PC-9 (cell line): ENCODE results near the gene SIRPD. TPM values are rescaled to one million over a fixed set of nuclear protein-coding genes. Genes with fewer than 3 reads are reported as not detected.

Experiments
- BruUV-seq: library from RNA; stranded (reverse); fragments of 400-500 nt; replicated peaks from 2 replicates; lab custom pipeline; 2021; lab: Mats Ljungman, UMichigan
- CTCF ChIA-PET: fragments of 300-600 bp; sonication (Branson Sonifier 250); formaldehyde crosslinking; loops from one replicate; lab custom pipeline; 2022; ENCODE audit warnings: antibody characterized with exemption; lab: Charles Lee
- POLR2A ChIA-PET: fragments of 300-600 bp; sonication (Branson Sonifier 250); formaldehyde crosslinking; loops from one replicate; lab custom pipeline; 2022; ENCODE audit warnings: antibody characterized with exemption; ENCODE audit not compliant: unreplicated experiment; lab: Charles Lee
- DNase-seq, 2 experiments: peaks; one replicate each; pipeline versions ENCODE4 v3.0.0 to v3.0.0-alpha.2; 2015 to 2022; ENCODE audit warnings: mixed read lengths in 1 of 2
- H2AFZ ChIP-seq: fragments of 200-600 bp; sonication (generic); 2 replicates; pipeline ENCODE4 v1.8.1; 2017; ENCODE audit warnings: antibody characterized with exemption
- H3F3A ChIP-seq: fragments of 200-600 bp; sonication (generic); 2 replicates; pipeline ENCODE4 v1.8.1; 2017; ENCODE audit warnings: antibody characterized with exemption, mild to moderate bottlenecking, low read depth; ENCODE audit not compliant: insufficient read depth
- H3K27ac ChIP-seq: fragments of 200-600 bp; sonication (generic); 2 replicates; pipeline ENCODE4 v1.6.1; 2016; ENCODE audit warnings: mixed run types
- H3K27me3 ChIP-seq: fragments of 200-600 bp; sonication (generic); 2 replicates; pipeline ENCODE4 v1.6.1; 2016; ENCODE audit warnings: low read depth, mixed run types; ENCODE audit not compliant: insufficient read depth
- H3K36me3 ChIP-seq: fragments of 200-600 bp; sonication (generic); 2 replicates; pipeline ENCODE4 v1.6.1; 2016; ENCODE audit warnings: low read depth, mixed run types
- H3K4me1 ChIP-seq: fragments of 200-600 bp; sonication (generic); replicated peaks from 2 replicates; pipeline ENCODE4 v1.6.1; 2016; ENCODE audit warnings: mixed run types; ENCODE audit not compliant: insufficient read depth
- H3K4me2 ChIP-seq: fragments of 200-600 bp; sonication (generic); 2 replicates; pipeline ENCODE4 v1.6.1; 2017; ENCODE audit warnings: mixed run types
- H3K4me3 ChIP-seq: fragments of 200-600 bp; sonication (generic); 2 replicates; pipeline ENCODE4 v1.6.1; 2016; ENCODE audit warnings: mixed run types
- H3K79me2 ChIP-seq: fragments of 200-600 bp; sonication (generic); 2 replicates; pipeline ENCODE4 v1.6.1; 2017; ENCODE audit warnings: low read depth, mixed run types
- H3K9me2 ChIP-seq: fragments of 200-600 bp; sonication (generic); 2 replicates; pipeline ENCODE4 v1.8.1; 2017; ENCODE audit warnings: mild to moderate bottlenecking; ENCODE audit not compliant: insufficient read depth
- H3K9me3 ChIP-seq: fragments of 200-600 bp; sonication (generic); 2 replicates; pipeline ENCODE4 v1.8.1; 2016; ENCODE audit warnings: low read depth; ENCODE audit not compliant: insufficient read depth
- H4K20me1 ChIP-seq: fragments of 200-600 bp; sonication (generic); 2 replicates; pipeline ENCODE4 v1.8.1; 2017; ENCODE audit not compliant: insufficient read depth
- EZH2 ChIP-seq: fragments of 200-600 bp; sonication (generic); IDR thresholded peaks from 2 replicates; pipeline ENCODE4 v1.8.0; 2017; ENCODE audit warnings: antibody characterized with exemption, low read depth
- intact Hi-C: fragments of 100-400 bp; cut with micrococcal nuclease; formaldehyde crosslinking; loops from one replicate; pipeline ENCODE4 v1.10.0; 2022; ENCODE audit not compliant: unreplicated experiment
- total RNA-seq: library from RNA; stranded (reverse); gene quantifications from 2 replicates; pipeline ENCODE4 v1.2.3, GENCODE V29; 2021
- TF ChIP-seq, protein P1 (sequence below): fragments of 200-600 bp; sonication (generic); conservative IDR thresholded peaks from 2 replicates; pipeline ENCODE4 v1.6.1; 2017; ENCODE audit warnings: mixed run types, antibody characterized with exemption, mild to moderate bottlenecking, moderate library complexity

The SIRPD gene
- total RNA-seq, 1 experiment from 2014 or later, result 0.37 TPM

DNA sequence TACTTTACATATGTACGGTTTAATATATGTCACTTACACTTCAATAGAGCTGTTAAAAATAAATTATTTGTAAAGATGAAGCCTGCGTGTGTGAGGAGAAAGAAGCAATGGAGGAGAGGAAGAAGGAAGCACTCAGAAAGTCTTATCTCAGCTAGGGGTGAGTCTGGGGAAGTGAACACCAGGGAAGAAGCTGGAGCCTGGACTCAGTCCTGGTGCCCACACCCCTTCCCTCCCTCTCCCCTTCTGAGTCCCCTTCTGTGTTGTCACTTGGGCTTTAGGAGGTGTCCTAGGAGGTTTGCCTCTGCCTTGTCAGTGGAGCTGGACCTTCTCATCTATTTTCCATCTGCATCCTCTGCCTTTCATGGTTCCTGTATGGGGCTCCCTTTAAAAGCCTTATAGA lies 68.2 kb downstream of the SIRPD start:
- H3K27me3 ChIP-seq, result no peaks in the 10 kb centered on the region
- H2AFZ ChIP-seq, result peak overlapping the region; percentile 69; the same call in 1 of the 2 replicates
- no peak for TF ChIP-seq EZH2
- TF ChIP-seq, protein P1, sequence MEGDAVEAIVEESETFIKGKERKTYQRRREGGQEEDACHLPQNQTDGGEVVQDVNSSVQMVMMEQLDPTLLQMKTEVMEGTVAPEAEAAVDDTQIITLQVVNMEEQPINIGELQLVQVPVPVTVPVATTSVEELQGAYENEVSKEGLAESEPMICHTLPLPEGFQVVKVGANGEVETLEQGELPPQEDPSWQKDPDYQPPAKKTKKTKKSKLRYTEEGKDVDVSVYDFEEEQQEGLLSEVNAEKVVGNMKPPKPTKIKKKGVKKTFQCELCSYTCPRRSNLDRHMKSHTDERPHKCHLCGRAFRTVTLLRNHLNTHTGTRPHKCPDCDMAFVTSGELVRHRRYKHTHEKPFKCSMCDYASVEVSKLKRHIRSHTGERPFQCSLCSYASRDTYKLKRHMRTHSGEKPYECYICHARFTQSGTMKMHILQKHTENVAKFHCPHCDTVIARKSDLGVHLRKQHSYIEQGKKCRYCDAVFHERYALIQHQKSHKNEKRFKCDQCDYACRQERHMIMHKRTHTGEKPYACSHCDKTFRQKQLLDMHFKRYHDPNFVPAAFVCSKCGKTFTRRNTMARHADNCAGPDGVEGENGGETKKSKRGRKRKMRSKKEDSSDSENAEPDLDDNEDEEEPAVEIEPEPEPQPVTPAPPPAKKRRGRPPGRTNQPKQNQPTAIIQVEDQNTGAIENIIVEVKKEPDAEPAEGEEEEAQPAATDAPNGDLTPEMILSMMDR, result no peak
- TSS peak; percentile 97 for BruUV-seq
- H3K27ac ChIP-seq, result peak overlapping the region; percentile 97
- ChIA-PET CTCF (interaction anchor here (1.6 kb wide), 1 partner anchor 15 kb away, joined by 6 read pairs; no protein-coding TSS in a partner anchor), POLR2A (interaction anchor here (0.6 to 1.0 kb wide), 4 partner anchors 10 to 982 kb away, joined by 3 to 5 read pairs (median 4); no protein-coding TSS in a partner anchor)
- intact Hi-C loops, result loop anchor here (1.0 kb wide), 2 partner anchors 10 to 11 kb away; no protein-coding TSS in a partner anchor
- no peak for DNase-seq
- H3K9me3 ChIP-seq, result peaks cover 13% of the 10 kb centered on the region
- peak overlapping the region; percentile 78 for H3K4me2 ChIP-seq
- no peaks in the 10 kb centered on the region for H3K9me2 ChIP-seq
- H3K4me1 ChIP-seq, result peaks cover 59% of the 10 kb centered on the region
- peak overlapping the region; percentile 32 for H3K4me3 ChIP-seq
- no peaks in the 10 kb centered on the region for H3K36me3 ChIP-seq
- H4K20me1 ChIP-seq, result no peaks in the 10 kb centered on the region
- H3K79me2 ChIP-seq, result no peaks in the 10 kb centered on the region
- H3F3A ChIP-seq, result peaks cover 59% of the 10 kb centered on the region

DNA sequence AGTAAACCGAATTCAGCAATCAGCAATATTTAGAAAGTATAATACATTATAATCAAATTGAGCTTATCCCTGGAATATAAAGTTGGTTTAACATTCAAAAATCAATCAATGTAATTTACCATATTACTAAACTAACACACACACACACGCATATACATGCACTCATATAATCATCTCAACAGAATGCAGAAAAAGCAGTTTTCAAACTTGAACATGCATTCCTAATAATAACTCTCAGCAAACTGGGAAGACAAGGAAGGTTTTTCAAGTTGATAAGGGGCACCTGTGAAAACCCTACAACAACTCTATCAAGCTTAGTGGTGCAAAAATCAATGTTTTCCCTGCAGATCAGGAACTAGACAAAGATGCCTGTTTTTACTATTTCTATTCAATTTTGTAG lies 70.9 kb downstream of the SIRPD start:
- Histone ChIP-seq H3K9me2 (no peaks in the 10 kb centered on the region), H3F3A (peaks cover 52% of the 10 kb centered on the region), H3K4me2 (no peak overlapping the region), H2AFZ (no peak overlapping the region), H3K4me3 (no peak overlapping the region), H3K27ac (no peak overlapping the region), H3K79me2 (no peaks in the 10 kb centered on the region), H4K20me1 (no peaks in the 10 kb centered on the region), H3K27me3 (no peaks in the 10 kb centered on the region), H3K4me1 (peaks cover 61% of the 10 kb centered on the region), H3K36me3 (no peaks in the 10 kb centered on the region), H3K9me3 (peaks cover 13% of the 10 kb centered on the region)
- POLR2A ChIA-PET, result interaction anchor here (0.7 kb wide), 1 partner anchor 273 kb away, joined by 6 read pairs; no protein-coding TSS in a partner anchor
- no peak for DNase-seq
- intact Hi-C loops, result no loop called here
- CTCF ChIA-PET, result interaction anchor here (0.6 kb wide), 1 partner anchor 9 kb away, joined by 4 read pairs; no protein-coding TSS in a partner anchor
- TF ChIP-seq, protein P1, result no peak
- no peak for TF ChIP-seq EZH2
- no TSS peak for BruUV-seq

DNA sequence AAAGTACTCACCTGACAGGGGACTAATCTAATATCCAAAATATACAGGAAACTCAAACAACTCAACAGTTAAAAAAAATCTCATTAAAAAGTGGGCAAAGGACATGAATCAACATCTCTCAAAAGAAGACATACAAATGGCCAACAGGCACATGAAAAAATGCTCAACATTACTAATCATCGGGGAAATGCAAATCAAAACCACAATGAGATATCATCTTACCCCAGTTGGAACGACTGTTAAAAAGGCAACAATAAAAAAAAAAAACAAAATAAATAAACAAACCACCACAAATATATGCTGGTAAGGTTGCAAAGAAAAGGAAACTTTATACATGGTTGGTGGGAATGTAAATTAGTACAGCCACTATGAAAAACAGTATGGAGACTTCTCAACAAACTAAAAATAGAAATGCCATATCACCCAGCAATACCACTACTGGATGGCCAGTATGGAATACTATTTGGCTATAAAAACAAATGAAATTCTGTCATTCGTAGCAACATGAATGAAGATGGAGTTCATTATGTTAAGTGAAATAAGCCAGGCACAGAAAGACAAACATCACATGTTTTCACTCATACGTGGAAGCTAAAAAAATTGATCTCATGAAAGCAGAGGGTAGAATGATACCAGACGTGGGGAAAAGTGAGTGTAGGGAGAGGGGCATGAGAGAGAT lies 72.9 kb downstream of the SIRPD start:
- no peak for TF ChIP-seq EZH2
- TF ChIP-seq, protein P1, result no peak
- Histone ChIP-seq H3K27me3 (no peaks in the 10 kb centered on the region), H3K27ac (peak overlapping the region; percentile 36), H3F3A (peaks cover 33% of the 10 kb centered on the region), H2AFZ (peak overlapping the region; percentile 46), H3K36me3 (no peaks in the 10 kb centered on the region), H3K4me2 (peak overlapping the region; percentile 38), H3K9me3 (peaks cover 13% of the 10 kb centered on the region), H3K4me1 (peaks cover 50% of the 10 kb centered on the region), H3K79me2 (no peaks in the 10 kb centered on the region), H4K20me1 (no peaks in the 10 kb centered on the region), H3K4me3 (peak overlapping the region; percentile 3; the same call in 1 of the 2 replicates), H3K9me2 (no peaks in the 10 kb centered on the region)
- intact Hi-C loops, result no loop called here
- POLR2A ChIA-PET, result interaction anchor here (0.6 kb wide), 2 partner anchors 16 to 173 kb away, joined by 3 read pairs; no protein-coding TSS in a partner anchor
- CTCF ChIA-PET, result interaction anchor here (0.6 kb wide), 1 partner anchor 37 kb away, joined by 7 read pairs; no protein-coding TSS in a partner anchor
- DNase-seq, result peak in 1 of 2 experiments; percentile 62
- no TSS peak for BruUV-seq

Other genes starting within 250 kb of the SIRPD start
- gene SDCBP2, start 228.6 kb downstream of the SIRPD start, total RNA-seq, result 12.3 and 14.8 TPM in 2 replicates
- 248 and 320 TPM in 2 replicates for gene FKBP1A, start 164.7 kb downstream of the SIRPD start, total RNA-seq
- 151 and 160 TPM in 2 replicates for gene NSFL1C, start 90.9 kb downstream of the SIRPD start, total RNA-seq
- gene SIRPB2, start 66.3 kb downstream of the SIRPD start, total RNA-seq, result 4.5 and 7.1 TPM in 2 replicates
- 4.1 and 7.6 TPM in 2 replicates for gene SIRPB1, start 62.3 kb upstream of the SIRPD start, total RNA-seq
- 2.1 TPM in 2 replicates for gene SIRPG, start 100.1 kb upstream of the SIRPD start, total RNA-seq